Heart right ventricle (tissue), 16 donors: ENCODE data around the gene MYH2. TPM values are rescaled to one million over a fixed set of nuclear protein-coding genes. Genes with fewer than 3 reads are reported as not detected.

Experiments
- ATAC-seq, 8 donors: fragments of 200-7000 bp; cut with Tn5 transposase; one replicate each; pipeline ENCODE4 v1.9.1; 2020; ENCODE audit warnings: mild to moderate bottlenecking in 8 of 8, moderate library complexity in 8 of 8, moderate number of reproducible peaks in 1 of 8
- DNase-seq, 2 donors: peaks; one replicate each; pipeline ENCODE4 v3.0.0-alpha.2; 2020
- H3K27ac ChIP-seq, 10 donors: fragments of 200-600 bp; sonication (generic) in 2 of 10; one replicate each; pipeline versions ENCODE4 v1.5.0 to v1.8.0; 2020 to 2022; ENCODE audit warnings: mild to moderate bottlenecking in 3 of 10
- H3K27me3 ChIP-seq, 7 donors: fragments of 200-600 bp; one replicate each; pipeline ENCODE4 v1.8.0; 2021 to 2022; ENCODE audit warnings: mild to moderate bottlenecking in 2 of 7
- H3K36me3 ChIP-seq, 9 donors: fragments of 200-600 bp; sonication (generic) in 1 of 9; one replicate each; pipeline versions ENCODE4 v1.5.0 to v1.8.0; 2020 to 2022; ENCODE audit warnings: mild to moderate bottlenecking in 2 of 9
- H3K4me1 ChIP-seq, 9 donors: fragments of 200-600 bp; sonication (generic) in 1 of 9; one replicate each; pipeline versions ENCODE4 v1.5.0 to v1.8.0; 2020 to 2022; ENCODE audit warnings: mild to moderate bottlenecking in 4 of 9
- H3K4me3 ChIP-seq, 10 donors: fragments of 200-600 bp; sonication (generic) in 2 of 10; one replicate each; pipeline versions ENCODE4 v1.5.0 to v1.8.0; 2020 to 2022; ENCODE audit warnings: mild to moderate bottlenecking in 7 of 10, moderate library complexity in 2 of 10
- H3K9me3 ChIP-seq, 11 donors: fragments of 200-600 bp in 10 of 11; sonication (generic) in 2 of 11; one replicate each; pipeline versions ENCODE4 v1.5.0 to v1.8.0; 2013 to 2022; ENCODE audit warnings: mild to moderate bottlenecking in 2 of 11, control low read depth in 1 of 11, moderate library complexity in 1 of 11
- CTCF ChIP-seq, 9 donors: fragments of 200-600 bp; sonication (generic) in 2 of 9; IDR thresholded peaks; one replicate each; pipeline versions ENCODE4 v1.5.0 to v1.8.0; 2021 to 2022; ENCODE audit warnings: antibody characterized with exemption in 9 of 9, mild to moderate bottlenecking in 5 of 9, moderate library complexity in 1 of 9
- WGBS, 2 donors: extraction: QIAGEN DNeasy Blood & Tissue Kit; methylation state at CpG; one replicate each; pipeline ENCODE4 v1.1.7; 2013; ENCODE audit warnings: inconsistent platforms in 1 of 2; 5-methylcytosine and 5-hydroxymethylcytosine counted together
- intact Hi-C, 10 donors: fragments of 100-400 bp; cut with DNase I; formaldehyde crosslinking; loops; one replicate each; pipeline versions ENCODE4 v1.11.1 to v1.14.2; 2022
- polyA plus RNA-seq, 2 donors: library from polyadenylated mRNA; stranded (reverse); fragments of 200-250 nt; gene quantifications; one replicate each; pipeline ENCODE4 v1.2.3, GENCODE V29; 2013
- total RNA-seq, 10 donors: library from RNA; stranded (reverse); fragmentation: NEBNext Ultra II Directional in 3 of 10; extraction: Animal tissue kit (Norgen Biotek cat#: 25700) in 3 of 10; gene quantifications; one replicate each; pipeline versions ENCODE4 v1.2.1 to v1.2.4, GENCODE V29; 2021 to 2023
- donor health status: Arrhythmogenic right ventricular cardiomyopathy.
- donor health status: ischemic (EF 13 %, LVEDD 7.1; RV severe dilation, severe dysfunction).
- donor health status: healthy with polysubstance abuse.
- donor health status: DM: no; HTN: yes; CAD: no.
- donor health status: DM: no; HTN: no; CAD: no.
- donor health status: ischemic (EF 25% LVEDD 6.9; RV normal size, moderate dysfunction).
- donor health status: ischemic (EF 25% LVEDD 5.7; RV mildly dilated, moderate dysfunction).
- donor health status: healthy.
- donor health status: DM: yes; HTN: yes; CAD: no.
- donor health status: Ischemic cardiomyopathy.
- donor health status: ischemic (EF 35%, LVEDD 5.7; RV mildly dilated, moderate dysfunction).
- donor health status: nonischemic (EF 11% LVEDD 7.7; RV severe dilation, severe dysfunction).
- donor health status: DM: yes; HTN: yes; CAD: no.
- donor health status: PGD.
- donor health status: ischemic (EF 29% LVEDD 5.4; RV normal size, mild dysfunction).
- donor health status: nonischemic (EF 23%, LVEDD 6.1; RV moderate dilation, normal function).

Gene MYH2
- total and polyA plus RNA-seq, 12 donors = 0.03 to 0.18 (median 0.05) TPM; not detected in 7

DNA sequence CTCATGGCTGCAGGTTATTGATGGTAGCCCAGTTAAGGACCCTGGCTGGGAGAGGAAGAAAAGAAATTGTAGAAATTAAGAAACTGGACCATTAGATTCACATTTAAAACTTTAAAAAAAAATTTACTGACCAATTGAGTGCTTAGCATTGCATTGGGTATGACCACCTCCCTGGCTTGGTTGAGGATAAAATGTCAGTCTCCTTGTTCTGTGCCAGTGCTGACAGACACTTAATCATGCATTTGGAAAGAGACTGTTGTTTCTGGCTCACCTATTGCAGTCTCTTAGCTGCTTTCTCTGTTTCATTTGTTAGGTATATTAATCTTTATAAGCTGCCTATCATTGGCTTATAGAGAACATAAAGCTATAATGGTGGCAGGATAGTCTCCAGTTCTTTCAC is 32.8 kb downstream of the MYH2 start:
- Histone ChIP-seq H3K36me3 (no peaks in the 10 kb centered on the region), H3K27ac (no peak overlapping the region), H3K27me3 (peaks cover 0 to 3% (median 0%) of the 10 kb centered on the region in 7 donors), H3K4me1 (peaks cover 0 to 9% (median 0%) of the 10 kb centered on the region in 9 donors), H3K9me3 (no peaks in the 10 kb centered on the region), H3K4me3 (no peak overlapping the region)
- intact Hi-C loops = no loop called here
- DNase-seq (no peak), ATAC-seq (no peak)
- TF ChIP-seq CTCF (IDR thresholded peaks at IDR 0.05) = no peak

DNA sequence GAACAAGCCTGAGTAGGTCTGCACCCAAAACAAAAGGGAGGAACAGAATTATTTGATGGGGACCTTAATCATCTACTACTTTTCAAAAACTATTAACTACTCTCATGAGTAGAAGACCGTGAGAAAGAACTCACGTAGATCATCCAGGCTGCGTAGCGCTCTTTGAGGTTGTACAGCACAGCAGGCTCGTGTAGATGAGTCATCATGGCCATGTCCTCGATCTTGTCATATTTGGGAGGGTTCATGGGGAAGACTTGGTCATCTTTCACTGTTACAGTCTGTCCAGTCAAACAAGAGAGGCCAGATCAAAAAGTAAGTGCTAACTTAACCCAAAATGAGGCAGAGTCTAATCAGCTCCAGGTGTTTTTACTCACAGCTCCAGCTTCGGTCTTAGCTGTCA is 33.4 kb downstream of the MYH2 start:
- peaks cover 0 to 9% (median 0%) of the 10 kb centered on the region in 9 donors for H3K4me1 ChIP-seq
- intact Hi-C loops = no loop called here
- H3K36me3 ChIP-seq = no peaks in the 10 kb centered on the region
- DNase-seq (no peak), ATAC-seq (no peak)
- WGBS, 2 donors = 68 to 78% methylated on average over 7 of the region's 7 CpGs
- no peak for TF ChIP-seq CTCF (IDR thresholded peaks at IDR 0.05)
- no peak overlapping the region for H3K27ac ChIP-seq
- peaks cover 0 to 3% (median 0%) of the 10 kb centered on the region in 7 donors for H3K27me3 ChIP-seq
- no peaks in the 10 kb centered on the region for H3K9me3 ChIP-seq
- no peak overlapping the region for H3K4me3 ChIP-seq

DNA sequence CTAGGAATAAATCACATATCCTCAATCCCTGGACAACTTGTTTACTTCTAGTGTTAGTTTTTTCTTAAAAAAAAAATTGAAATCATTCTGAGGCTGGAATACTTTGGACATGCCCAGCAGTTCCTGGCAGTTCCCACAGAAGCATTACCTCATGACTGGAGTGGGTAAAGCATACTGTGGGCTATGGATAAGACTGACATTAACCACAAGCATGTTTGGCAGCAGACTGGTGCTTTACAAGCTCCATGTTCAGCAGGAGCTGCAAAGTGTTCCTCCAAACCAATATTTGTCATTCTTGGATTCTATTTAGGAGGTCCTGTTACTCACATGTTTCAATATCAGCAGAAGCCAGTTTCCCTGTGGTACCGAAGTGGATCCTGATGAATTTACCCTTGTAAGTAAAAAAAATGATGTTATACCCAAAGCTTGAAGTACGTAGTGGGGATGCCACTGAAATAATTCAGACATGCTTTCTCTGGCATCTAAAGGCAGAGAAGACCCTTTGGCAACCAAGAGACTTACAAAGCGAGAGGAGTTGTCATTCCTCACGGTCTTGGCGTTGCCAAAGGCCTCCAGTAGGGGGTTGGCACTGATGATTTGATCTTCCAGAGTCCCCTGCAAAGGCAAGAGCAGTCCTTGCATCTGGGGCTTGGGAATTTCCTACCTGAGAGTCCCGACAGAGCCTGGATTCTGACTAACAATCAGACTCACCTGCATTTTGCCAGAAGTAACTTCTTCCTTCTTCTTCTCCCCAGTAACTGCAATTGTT is 36.0 kb downstream of the MYH2 start:
- WGBS, 2 donors = 65 to 71% methylated on average over 6 of the region's 6 CpGs
- no peak overlapping the region for H3K27ac ChIP-seq

GRCh38 chr17:10512856-10513255 is 36.6 kb downstream of the MYH2 start:
- intact Hi-C loops = no loop called here
- 57 to 69% methylated on average over 2 of the region's 2 CpGs for WGBS, 2 donors
- no peaks in the 10 kb centered on the region for H3K27me3 ChIP-seq
- H3K4me3 ChIP-seq = no peak overlapping the region
- no peak for TF ChIP-seq CTCF (IDR thresholded peaks at IDR 0.05)
- no peaks in the 10 kb centered on the region for H3K9me3 ChIP-seq
- ATAC-seq (no peak), DNase-seq (no peak)
- H3K4me1 ChIP-seq = peaks cover 0 to 9% (median 0%) of the 10 kb centered on the region in 9 donors
- H3K27ac ChIP-seq = no peak overlapping the region
- no peaks in the 10 kb centered on the region for H3K36me3 ChIP-seq

More for the DNA sequence above, 36.0 kb downstream of the MYH2 start:
- Histone ChIP-seq H3K4me3 (no peak overlapping the region), H3K4me1 (peaks cover 0 to 9% (median 0%) of the 10 kb centered on the region in 9 donors), H3K27me3 (no peaks in the 10 kb centered on the region), H3K36me3 (no peaks in the 10 kb centered on the region), H3K9me3 (no peaks in the 10 kb centered on the region)
- DNase-seq (peak in 1 of 2 donors; percentile 4), ATAC-seq (peak in 2 of 8 donors; percentile 62 to 66)
- no peak for TF ChIP-seq CTCF (IDR thresholded peaks at IDR 0.05)
- intact Hi-C loops = no loop called here
